GM10248 (cell line): ENCODE data around the gene F2RL1.
"Not testable (repeated sequence)": the region's sequence is repeated elsewhere in the genome, so short reads cannot be mapped to it uniquely, and the experiment has no call there.

Experiments
- CTCF ChIA-PET: fragments of 300-600 bp; sonication (Branson Sonifier 250); formaldehyde crosslinking; extraction: SDS; loops from one replicate; lab custom pipeline; 2021; ENCODE audit warnings: antibody characterized with exemption; lab: Yijun Ruan, JAX
- POLR2A ChIA-PET: fragments of 350-650 bp; sonication (Branson Sonifier 250); formaldehyde crosslinking; extraction: SDS; loops from one replicate; lab custom pipeline; 2020; ENCODE audit warnings: antibody characterized with exemption; lab: Yijun Ruan, JAX
- DNase-seq: peaks from one replicate; pipeline ENCODE4 v3.0.0; 2012; ENCODE audit errors: extremely low spot score
- CTCF ChIP-seq: IDR thresholded peaks from 2 replicates; pipeline ENCODE4 v1.5.1; 2012; ENCODE audit warnings: mild to moderate bottlenecking, low read depth; ENCODE audit errors: extremely low read depth, missing control alignments, control extremely low read depth

The F2RL1 gene

DNA sequence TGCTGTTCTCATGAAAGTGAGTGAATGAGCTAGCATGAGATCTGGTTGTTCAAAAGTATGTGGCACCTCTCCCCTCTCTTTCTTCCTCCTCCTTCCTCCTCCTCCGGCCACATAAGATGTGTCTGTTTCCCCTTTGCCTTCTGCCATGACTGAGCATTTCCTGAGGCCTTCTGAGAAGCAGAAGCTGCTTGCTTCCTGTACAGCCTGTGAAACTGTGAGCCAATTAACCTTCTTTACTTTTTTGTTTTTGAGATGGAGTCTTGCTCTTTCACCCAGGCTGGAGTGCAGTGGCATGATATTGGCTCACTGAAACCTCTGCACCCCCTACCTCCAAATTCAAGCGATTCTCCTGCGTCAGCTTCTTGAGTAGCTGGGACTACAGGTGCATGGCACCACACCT is 37.1 kb downstream of the F2RL1 start:
- DNase-seq, result no peak
- TF ChIP-seq CTCF, result no peak
- CTCF ChIA-PET, result interaction anchor here (1.1 kb wide), 1 partner anchor 12 kb away, joined by 4 read pairs; no protein-coding TSS in a partner anchor
- POLR2A ChIA-PET, result no interaction called here

DNA sequence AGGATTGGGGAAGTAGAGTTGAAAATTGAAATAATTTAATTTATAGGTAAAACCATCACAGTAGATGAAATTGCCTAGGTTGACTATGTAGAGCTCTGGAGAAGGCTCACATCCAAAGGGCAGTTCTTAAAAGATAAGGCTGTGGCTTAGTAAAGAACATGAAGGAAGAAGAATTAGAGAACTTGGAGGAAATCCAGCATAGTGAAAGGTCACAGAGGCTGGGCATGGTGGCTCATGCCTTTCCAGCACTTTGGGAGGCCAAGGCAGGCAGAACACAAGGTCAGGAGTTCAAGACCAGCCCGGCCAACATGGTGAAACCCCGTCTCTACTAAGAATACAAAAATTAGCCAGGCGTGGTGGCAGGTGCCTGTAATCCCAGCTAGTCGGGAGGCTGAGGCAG is 38.0 kb downstream of the F2RL1 start:
- DNase-seq, POLR2A ChIA-PET: not testable (repeated sequence)
- CTCF ChIA-PET, result interaction anchor here (1.1 kb wide), 1 partner anchor 12 kb away, joined by 4 read pairs; no protein-coding TSS in a partner anchor

DNA sequence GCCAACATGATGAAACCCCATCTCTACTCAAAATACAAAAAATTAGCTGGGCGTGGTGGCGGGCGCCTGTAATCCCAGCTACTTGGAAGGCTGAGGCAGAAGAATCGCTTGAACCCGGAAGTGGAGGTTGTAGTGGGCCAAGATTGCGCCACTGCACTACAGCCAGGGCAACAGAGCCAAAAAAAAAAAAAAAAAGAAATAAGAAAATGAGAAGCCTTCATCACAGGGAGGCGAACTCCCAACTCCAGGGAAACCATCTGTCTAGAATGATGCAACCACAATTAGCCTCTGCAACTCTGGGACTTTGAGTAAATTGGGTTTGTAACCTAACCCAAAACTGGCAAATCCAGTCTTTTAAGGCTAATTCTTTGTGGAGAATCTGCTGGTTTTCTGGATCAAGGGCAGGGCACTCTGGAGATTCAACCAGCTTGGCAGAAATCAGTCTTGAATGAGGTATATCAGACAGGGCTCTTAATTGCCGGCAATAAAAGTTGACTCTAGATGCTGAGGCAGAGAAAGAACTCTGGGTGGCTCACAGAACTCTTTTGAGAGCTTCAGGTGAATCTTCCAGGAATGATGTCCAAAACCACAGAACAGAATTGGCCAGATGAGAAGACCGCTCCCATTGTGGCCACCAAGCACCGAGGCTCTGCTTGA is 40.9 kb downstream of the F2RL1 start:
- CTCF ChIA-PET, result interaction anchor here (0.8 to 1.8 kb wide), 4 partner anchors 8 to 218 kb away, joined by 3 to 6 read pairs (median 4); no protein-coding TSS in a partner anchor
- DNase-seq, result no peak
- POLR2A ChIA-PET, result no interaction called here
- TF ChIP-seq CTCF, result no peak

- ChIA-PET CTCF (no interaction called here), POLR2A (no interaction called here)
- DNase-seq, result no peak
- no peak for TF ChIP-seq CTCF
Observed at GRCh38 chr5:76861612-76862011, 42.8 kb downstream of the F2RL1 start.

DNA sequence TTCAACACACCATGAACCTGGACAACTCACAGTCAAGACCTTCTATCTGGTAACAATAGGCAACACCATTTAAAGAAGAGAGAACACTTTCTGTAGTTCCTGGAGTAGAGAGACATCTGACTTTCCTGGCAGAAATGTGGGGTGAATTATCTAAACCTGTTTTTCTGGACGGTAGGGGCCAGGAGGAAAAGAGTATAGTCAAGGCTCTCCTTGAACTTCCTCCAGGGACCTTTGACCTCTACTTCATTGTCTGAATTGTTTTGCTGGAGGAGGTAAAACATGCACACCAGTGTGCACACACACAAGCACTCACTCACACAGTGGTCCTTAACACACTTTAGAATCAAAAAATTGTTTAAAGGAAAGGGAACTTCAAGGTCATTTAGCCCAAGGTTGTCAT is 44.2 kb downstream of the F2RL1 start:
- POLR2A ChIA-PET, result no interaction called here
- CTCF ChIA-PET, result no interaction called here
- TF ChIP-seq CTCF, result no peak
- DNase-seq, result no peak

DNA sequence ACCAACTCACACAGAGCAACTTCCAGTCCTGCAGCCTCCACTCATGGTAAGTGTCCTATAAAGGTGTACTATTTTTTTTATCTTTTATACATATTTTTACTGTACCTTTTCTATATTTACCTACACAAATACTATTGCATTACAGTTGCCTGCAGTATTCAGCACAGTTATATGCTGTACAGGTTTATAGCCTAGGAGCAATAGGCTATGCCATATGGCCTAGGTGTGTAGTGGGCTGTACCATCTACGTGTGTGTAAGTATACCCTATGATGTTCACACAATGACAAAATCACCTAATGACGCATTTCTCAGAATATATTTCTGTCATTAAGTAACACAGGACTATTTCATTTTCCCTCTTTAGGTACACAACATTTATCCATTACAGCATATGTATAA is 47.7 kb downstream of the F2RL1 start:
- TF ChIP-seq CTCF, result no peak
- CTCF ChIA-PET, result interaction anchor here (1.0 to 4.9 kb wide), 6 partner anchors 18 to 626 kb away, joined by 3 to 31 read pairs (median 5); partner anchors contain the start of gene WDR41

GRCh38 chr5:76867038-76867437 is 48.2 kb downstream of the F2RL1 start:
- POLR2A ChIA-PET, result no interaction called here
- no peak for DNase-seq
- no peak for TF ChIP-seq CTCF
- CTCF ChIA-PET, result interaction anchor here (0.9 to 4.9 kb wide), 14 partner anchors 8 to 625 kb away, joined by 3 to 31 read pairs (median 4); partner anchors contain the start of gene WDR41

More for the DNA sequence above, 47.7 kb downstream of the F2RL1 start:
- DNase-seq, result no peak
- POLR2A ChIA-PET, result no interaction called here
